ENCODE results near the gene LRRC63. TPM values are rescaled to one million over a fixed set of nuclear protein-coding genes. Genes with fewer than 3 reads are reported as not detected.

Gene LRRC63
- total and polyA plus RNA-seq, 2 donors (not counting 1 experiment from before 2014, with no cell fraction given): 0.17 TPM; not detected in 1

DNA sequence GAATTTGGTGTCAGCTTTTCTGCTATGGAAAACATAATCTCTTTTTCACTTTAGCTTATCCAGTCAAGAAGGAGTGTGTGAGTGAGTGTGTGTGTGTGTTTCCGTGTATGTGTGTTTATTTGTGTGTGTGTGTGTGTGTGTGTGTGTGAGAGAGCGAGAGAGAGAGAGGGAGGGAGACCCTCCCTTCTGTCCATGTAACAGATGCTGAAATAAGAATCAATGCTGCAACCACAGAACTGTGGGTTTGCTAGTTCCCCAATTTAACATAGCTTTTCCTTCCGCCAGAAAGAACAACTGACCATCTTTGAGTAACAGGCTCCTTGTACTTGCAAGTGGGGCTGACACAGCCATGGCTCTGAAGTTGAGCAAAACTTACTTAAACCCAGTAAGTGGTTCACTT, 35.0 kb upstream of the LRRC63 start:
- Histone ChIP-seq H4K20me1 (ENCODE audit: control insufficient read depth, extremely low read depth, insufficient read depth, low read length) (no peaks in the 10 kb centered on the region), H3K9ac (ENCODE audit: insufficient read depth, low read length) (no peak overlapping the region), H3K27ac (ENCODE audit: insufficient read depth, low read length) (no peak overlapping the region), H3K27me3 (ENCODE audit: control insufficient read depth, insufficient read depth, low read length) (no peaks in the 10 kb centered on the region), H3K79me2 (ENCODE audit: control insufficient read depth, insufficient read depth, low read length) (no peaks in the 10 kb centered on the region), H2AFZ (ENCODE audit: low read length) (no peak overlapping the region), H3K4me3 (replicated peaks in 1 of 4; ENCODE audit: control extremely low read depth in 1 of 4, insufficient read depth in 1 of 4, low read depth in 3 of 4, low read length in 4 of 4) (no peak overlapping the region), H3K4me1 (ENCODE audit: control insufficient read depth, extremely low read depth, insufficient read depth, low read length) (no peaks in the 10 kb centered on the region), H3K36me3 (ENCODE audit: control insufficient read depth, insufficient read depth, low read length) (no peaks in the 10 kb centered on the region), H3K4me2 (ENCODE audit: extremely low read depth, insufficient read depth, low read length) (no peak overlapping the region), H3K9me3 (ENCODE audit: control insufficient read depth, insufficient read depth, low read depth, low read length) (no peaks in the 10 kb centered on the region)
- DNase-seq (ENCODE audit: low read depth in 2 of 2): no peak
- TF ChIP-seq EZH2 (IDR thresholded peaks at IDR 0.05; ENCODE audit: low read length, missing control alignments): no peak
- TF ChIP-seq, protein P1, sequence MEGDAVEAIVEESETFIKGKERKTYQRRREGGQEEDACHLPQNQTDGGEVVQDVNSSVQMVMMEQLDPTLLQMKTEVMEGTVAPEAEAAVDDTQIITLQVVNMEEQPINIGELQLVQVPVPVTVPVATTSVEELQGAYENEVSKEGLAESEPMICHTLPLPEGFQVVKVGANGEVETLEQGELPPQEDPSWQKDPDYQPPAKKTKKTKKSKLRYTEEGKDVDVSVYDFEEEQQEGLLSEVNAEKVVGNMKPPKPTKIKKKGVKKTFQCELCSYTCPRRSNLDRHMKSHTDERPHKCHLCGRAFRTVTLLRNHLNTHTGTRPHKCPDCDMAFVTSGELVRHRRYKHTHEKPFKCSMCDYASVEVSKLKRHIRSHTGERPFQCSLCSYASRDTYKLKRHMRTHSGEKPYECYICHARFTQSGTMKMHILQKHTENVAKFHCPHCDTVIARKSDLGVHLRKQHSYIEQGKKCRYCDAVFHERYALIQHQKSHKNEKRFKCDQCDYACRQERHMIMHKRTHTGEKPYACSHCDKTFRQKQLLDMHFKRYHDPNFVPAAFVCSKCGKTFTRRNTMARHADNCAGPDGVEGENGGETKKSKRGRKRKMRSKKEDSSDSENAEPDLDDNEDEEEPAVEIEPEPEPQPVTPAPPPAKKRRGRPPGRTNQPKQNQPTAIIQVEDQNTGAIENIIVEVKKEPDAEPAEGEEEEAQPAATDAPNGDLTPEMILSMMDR (conservative IDR thresholded peaks at IDR 0.05 in 1 of 2, IDR thresholded peaks at IDR 0.05 in 1 of 2; ENCODE audit: low read depth in 1 of 2, low read length in 2 of 2): no peak

DNA sequence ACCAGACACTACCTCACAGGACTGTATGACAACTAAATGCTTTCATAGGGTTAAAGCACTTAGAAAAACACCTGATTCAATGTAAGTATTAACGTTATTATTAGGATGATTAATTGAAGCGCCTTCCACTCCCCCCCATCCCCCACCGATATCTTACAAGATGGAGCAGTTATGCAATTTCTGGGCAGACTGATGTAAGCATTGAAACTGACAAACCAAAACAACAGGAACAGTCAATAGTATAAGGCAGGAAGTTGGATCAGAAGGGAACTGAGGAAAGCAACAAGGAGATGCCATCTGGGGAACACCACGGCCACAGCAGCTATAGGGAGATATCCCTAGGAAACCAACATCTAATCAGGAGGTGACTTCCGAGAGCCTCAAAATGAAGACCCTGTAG, 33.6 kb upstream of the LRRC63 start:
- H2AFZ ChIP-seq (ENCODE audit: low read length): no peak overlapping the region
- H3K4me3 ChIP-seq (replicated peaks in 1 of 4; ENCODE audit: control extremely low read depth in 1 of 4, insufficient read depth in 1 of 4, low read depth in 3 of 4, low read length in 4 of 4): no peak overlapping the region
- no peaks in the 10 kb centered on the region for H3K36me3 ChIP-seq (ENCODE audit: control insufficient read depth, insufficient read depth, low read length)
- no peaks in the 10 kb centered on the region for H3K27me3 ChIP-seq (ENCODE audit: control insufficient read depth, insufficient read depth, low read length)
- no peaks in the 10 kb centered on the region for H3K79me2 ChIP-seq (ENCODE audit: control insufficient read depth, insufficient read depth, low read length)
- no peak overlapping the region for H3K27ac ChIP-seq (ENCODE audit: insufficient read depth, low read length)
- TF ChIP-seq EZH2 (IDR thresholded peaks at IDR 0.05; ENCODE audit: low read length, missing control alignments): no peak
- TF ChIP-seq, protein P1 (conservative IDR thresholded peaks at IDR 0.05 in 1 of 2, IDR thresholded peaks at IDR 0.05 in 1 of 2; ENCODE audit: low read depth in 1 of 2, low read length in 2 of 2): no peak
- H4K20me1 ChIP-seq (ENCODE audit: control insufficient read depth, extremely low read depth, insufficient read depth, low read length): no peaks in the 10 kb centered on the region
- no peaks in the 10 kb centered on the region for H3K9me3 ChIP-seq (ENCODE audit: control insufficient read depth, insufficient read depth, low read depth, low read length)
- DNase-seq (ENCODE audit: low read depth in 2 of 2): no peak
- H3K9ac ChIP-seq (ENCODE audit: insufficient read depth, low read length): no peak overlapping the region
- H3K4me1 ChIP-seq (ENCODE audit: control insufficient read depth, extremely low read depth, insufficient read depth, low read length): no peaks in the 10 kb centered on the region
- no peak overlapping the region for H3K4me2 ChIP-seq (ENCODE audit: extremely low read depth, insufficient read depth, low read length)

DNA sequence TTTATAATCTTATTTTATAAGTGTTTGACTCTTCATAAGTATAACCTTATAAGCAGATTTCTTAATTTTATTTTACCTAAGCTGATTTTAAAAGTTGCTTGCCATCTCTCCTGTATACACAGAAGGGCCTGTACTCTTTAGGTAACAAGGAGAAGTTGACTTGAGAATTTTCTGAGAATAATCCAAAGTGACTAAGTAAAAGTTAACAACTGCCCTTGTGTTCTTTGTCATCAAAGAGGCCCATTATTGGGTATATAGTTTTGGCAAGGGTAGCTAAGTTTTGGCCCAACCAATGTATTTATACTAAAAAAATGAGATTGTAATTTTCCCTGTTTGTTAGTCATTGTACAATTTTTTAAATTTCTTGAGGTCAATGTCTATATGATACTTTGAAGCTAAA, 32.9 kb upstream of the LRRC63 start:
- Histone ChIP-seq H3K4me3 (replicated peaks in 1 of 4; ENCODE audit: control extremely low read depth in 1 of 4, insufficient read depth in 1 of 4, low read depth in 3 of 4, low read length in 4 of 4) (no peak overlapping the region), H3K79me2 (ENCODE audit: control insufficient read depth, insufficient read depth, low read length) (no peaks in the 10 kb centered on the region), H3K4me2 (ENCODE audit: extremely low read depth, insufficient read depth, low read length) (no peak overlapping the region), H4K20me1 (ENCODE audit: control insufficient read depth, extremely low read depth, insufficient read depth, low read length) (no peaks in the 10 kb centered on the region), H3K9ac (ENCODE audit: insufficient read depth, low read length) (no peak overlapping the region), H3K4me1 (ENCODE audit: control insufficient read depth, extremely low read depth, insufficient read depth, low read length) (no peaks in the 10 kb centered on the region), H3K9me3 (ENCODE audit: control insufficient read depth, insufficient read depth, low read depth, low read length) (no peaks in the 10 kb centered on the region), H3K27me3 (ENCODE audit: control insufficient read depth, insufficient read depth, low read length) (no peaks in the 10 kb centered on the region), H2AFZ (ENCODE audit: low read length) (no peak overlapping the region), H3K27ac (ENCODE audit: insufficient read depth, low read length) (no peak overlapping the region), H3K36me3 (ENCODE audit: control insufficient read depth, insufficient read depth, low read length) (no peaks in the 10 kb centered on the region)
- TF ChIP-seq, protein P1 (conservative IDR thresholded peaks at IDR 0.05 in 1 of 2, IDR thresholded peaks at IDR 0.05 in 1 of 2; ENCODE audit: low read depth in 1 of 2, low read length in 2 of 2): no peak
- TF ChIP-seq EZH2 (IDR thresholded peaks at IDR 0.05; ENCODE audit: low read length, missing control alignments): no peak
- no peak for DNase-seq (ENCODE audit: low read depth in 2 of 2)
